ENCODE measurements around the gene C12orf42.

The C12orf42 gene

DNA sequence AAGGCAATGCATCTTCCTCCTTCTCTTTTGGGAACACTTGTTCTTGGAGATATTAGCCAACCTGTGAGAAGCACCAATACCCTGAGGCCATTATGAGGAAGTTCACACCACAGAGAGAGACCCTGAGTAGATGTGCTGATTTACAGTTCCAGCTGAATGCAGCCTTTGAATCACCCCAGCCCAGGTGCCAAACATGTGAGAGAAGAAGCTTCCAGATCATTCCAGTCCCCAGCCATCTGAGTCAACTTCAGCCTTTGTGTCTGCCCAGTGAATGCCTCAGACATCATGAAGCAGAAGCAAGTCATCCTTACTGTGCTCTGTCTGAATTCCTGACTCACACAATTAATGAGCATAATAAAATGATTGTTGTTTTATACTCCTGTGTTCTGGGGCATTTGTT lies 25.1 kb downstream of the C12orf42 start:
- Histone ChIP-seq H3K4me3 (replicated peaks; ENCODE audit: low read depth, low read length) (no peak overlapping the region), H3K36me3 (ENCODE audit: control insufficient read depth, insufficient read depth, low read length) (no peaks in the 10 kb centered on the region), H3K27me3 (replicated peaks; ENCODE audit: control insufficient read depth, insufficient read depth, low read length) (no peaks in the 10 kb centered on the region)
- DNase-seq (ENCODE audit: extremely low read depth, insufficient read length): no peak
- TF ChIP-seq, protein P1, sequence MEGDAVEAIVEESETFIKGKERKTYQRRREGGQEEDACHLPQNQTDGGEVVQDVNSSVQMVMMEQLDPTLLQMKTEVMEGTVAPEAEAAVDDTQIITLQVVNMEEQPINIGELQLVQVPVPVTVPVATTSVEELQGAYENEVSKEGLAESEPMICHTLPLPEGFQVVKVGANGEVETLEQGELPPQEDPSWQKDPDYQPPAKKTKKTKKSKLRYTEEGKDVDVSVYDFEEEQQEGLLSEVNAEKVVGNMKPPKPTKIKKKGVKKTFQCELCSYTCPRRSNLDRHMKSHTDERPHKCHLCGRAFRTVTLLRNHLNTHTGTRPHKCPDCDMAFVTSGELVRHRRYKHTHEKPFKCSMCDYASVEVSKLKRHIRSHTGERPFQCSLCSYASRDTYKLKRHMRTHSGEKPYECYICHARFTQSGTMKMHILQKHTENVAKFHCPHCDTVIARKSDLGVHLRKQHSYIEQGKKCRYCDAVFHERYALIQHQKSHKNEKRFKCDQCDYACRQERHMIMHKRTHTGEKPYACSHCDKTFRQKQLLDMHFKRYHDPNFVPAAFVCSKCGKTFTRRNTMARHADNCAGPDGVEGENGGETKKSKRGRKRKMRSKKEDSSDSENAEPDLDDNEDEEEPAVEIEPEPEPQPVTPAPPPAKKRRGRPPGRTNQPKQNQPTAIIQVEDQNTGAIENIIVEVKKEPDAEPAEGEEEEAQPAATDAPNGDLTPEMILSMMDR (IDR thresholded peaks at IDR 0.05; ENCODE audit: insufficient read depth, low read length, poor library complexity, severe bottlenecking): no peak

DNA sequence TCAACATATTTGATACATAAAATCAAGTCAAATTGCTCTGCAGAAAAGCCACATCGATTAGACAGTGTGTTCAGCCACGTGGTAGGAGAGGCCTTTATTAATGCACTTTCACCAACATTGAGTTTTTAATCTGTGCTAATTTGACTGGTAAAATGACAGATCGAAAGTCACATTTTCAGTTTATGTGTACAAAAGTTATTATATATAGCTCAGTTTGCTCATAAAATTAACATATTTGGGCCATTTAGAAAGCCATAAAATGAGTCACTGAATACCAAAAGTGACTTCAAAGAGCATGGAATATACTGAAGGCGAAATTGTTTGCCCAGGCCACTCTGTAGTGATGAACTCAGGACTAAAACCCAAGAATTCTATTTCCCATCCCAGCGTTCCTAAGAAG lies 26.0 kb downstream of the C12orf42 start:
- DNase-seq (ENCODE audit: extremely low read depth, insufficient read length): peak; percentile 35
- Histone ChIP-seq H3K36me3 (ENCODE audit: control insufficient read depth, insufficient read depth, low read length) (no peaks in the 10 kb centered on the region), H3K27me3 (replicated peaks; ENCODE audit: control insufficient read depth, insufficient read depth, low read length) (no peaks in the 10 kb centered on the region), H3K4me3 (replicated peaks; ENCODE audit: low read depth, low read length) (no peak overlapping the region)
- TF ChIP-seq, protein P1 (IDR thresholded peaks at IDR 0.05; ENCODE audit: insufficient read depth, low read length, poor library complexity, severe bottlenecking): no peak

DNA sequence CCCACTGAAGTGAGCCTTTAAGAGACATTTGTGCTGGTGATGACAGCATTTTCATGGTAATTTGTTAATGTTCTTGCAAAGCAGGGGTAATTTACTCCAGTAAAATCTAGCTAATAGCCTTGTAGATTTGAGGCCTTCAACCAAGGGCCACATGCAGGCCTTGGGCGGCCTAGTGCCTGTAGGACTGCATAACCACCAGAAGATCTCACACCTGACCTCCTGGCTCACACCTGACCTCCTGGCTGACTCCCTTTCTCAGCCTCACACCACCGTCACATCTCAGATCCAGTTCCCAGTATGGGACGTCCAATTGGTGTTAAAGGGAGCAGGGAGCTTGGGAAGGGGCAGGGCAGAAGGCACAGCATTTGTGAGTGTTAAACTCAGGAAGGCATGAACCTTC lies 26.9 kb downstream of the C12orf42 start:
- Histone ChIP-seq H3K27me3 (replicated peaks; ENCODE audit: control insufficient read depth, insufficient read depth, low read length) (no peaks in the 10 kb centered on the region), H3K4me3 (replicated peaks; ENCODE audit: low read depth, low read length) (no peak overlapping the region), H3K36me3 (ENCODE audit: control insufficient read depth, insufficient read depth, low read length) (no peaks in the 10 kb centered on the region)
- TF ChIP-seq, protein P1 (IDR thresholded peaks at IDR 0.05; ENCODE audit: insufficient read depth, low read length, poor library complexity, severe bottlenecking): no peak
- DNase-seq (ENCODE audit: extremely low read depth, insufficient read length): no peak

DNA sequence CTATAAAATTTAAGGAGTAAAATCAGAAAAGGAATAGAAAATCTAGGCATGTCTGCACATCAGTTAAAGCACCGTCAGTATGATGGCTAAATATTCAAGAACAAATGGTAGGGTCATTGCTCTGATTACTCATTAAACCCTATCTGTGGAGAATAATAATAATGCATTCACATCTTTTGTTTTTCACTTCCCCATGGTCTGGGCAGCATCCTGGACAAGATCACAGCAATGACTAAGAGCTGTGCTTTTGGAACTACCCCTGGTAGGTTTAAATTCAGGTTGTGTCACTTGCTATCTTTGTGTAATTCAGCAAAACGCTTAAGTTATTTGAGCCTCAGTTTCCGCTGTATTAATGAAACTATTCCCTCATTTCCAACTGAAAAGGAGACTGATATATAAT lies 33.1 kb downstream of the C12orf42 start:
- Histone ChIP-seq H3K36me3 (ENCODE audit: control insufficient read depth, insufficient read depth, low read length) (no peaks in the 10 kb centered on the region), H3K27me3 (replicated peaks; ENCODE audit: control insufficient read depth, insufficient read depth, low read length) (no peaks in the 10 kb centered on the region), H3K4me3 (replicated peaks; ENCODE audit: low read depth, low read length) (no peak overlapping the region)
- TF ChIP-seq, protein P1 (IDR thresholded peaks at IDR 0.05; ENCODE audit: insufficient read depth, low read length, poor library complexity, severe bottlenecking): no peak
- DNase-seq (ENCODE audit: extremely low read depth, insufficient read length): peak; percentile 66

DNA sequence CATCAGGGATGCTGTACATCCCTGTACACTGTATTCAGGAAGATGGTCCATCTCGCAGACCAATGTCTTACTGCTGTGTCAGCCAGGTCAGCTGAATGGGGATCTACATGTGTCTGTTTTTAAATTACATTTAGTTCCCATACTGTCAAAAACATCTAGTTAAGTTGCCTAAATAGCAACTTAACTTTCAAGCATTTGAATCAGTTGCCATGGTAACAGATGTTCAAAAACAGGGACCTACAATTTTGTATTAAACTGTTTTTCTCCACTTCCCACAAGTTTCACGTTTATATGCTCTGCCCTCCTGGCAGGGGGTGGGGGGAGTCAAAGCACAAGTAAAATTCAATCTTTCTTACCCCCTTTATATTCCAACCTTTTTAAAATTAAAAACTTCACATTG lies 38.3 kb downstream of the C12orf42 start:
- TF ChIP-seq, protein P1 (IDR thresholded peaks at IDR 0.05; ENCODE audit: insufficient read depth, low read length, poor library complexity, severe bottlenecking): no peak
- no peak for DNase-seq (ENCODE audit: extremely low read depth, insufficient read length)
- Histone ChIP-seq H3K4me3 (replicated peaks; ENCODE audit: low read depth, low read length) (no peak overlapping the region), H3K36me3 (ENCODE audit: control insufficient read depth, insufficient read depth, low read length) (no peaks in the 10 kb centered on the region), H3K27me3 (replicated peaks; ENCODE audit: control insufficient read depth, insufficient read depth, low read length) (no peaks in the 10 kb centered on the region)

DNA sequence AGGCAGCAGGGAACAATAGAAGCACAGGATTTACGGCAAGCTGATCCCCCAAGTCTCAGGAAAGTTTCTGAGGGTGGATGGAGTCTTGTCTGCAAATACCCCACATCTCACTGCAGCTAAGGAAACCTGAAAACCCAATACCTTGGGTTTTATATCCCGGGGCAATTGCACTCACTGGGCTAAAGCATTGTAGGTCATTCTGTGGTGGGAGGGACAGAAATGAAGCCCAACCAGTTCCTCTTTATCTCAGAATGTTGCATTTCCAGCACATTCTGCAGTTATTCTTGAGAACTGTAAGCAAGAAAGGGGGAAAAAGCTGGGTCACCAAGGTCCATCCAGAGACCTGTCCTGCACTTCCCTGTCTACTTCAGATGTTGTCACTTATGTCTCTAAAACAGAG lies 39.8 kb downstream of the C12orf42 start:
- no peak overlapping the region for H3K4me3 ChIP-seq (replicated peaks; ENCODE audit: low read depth, low read length)
- no peaks in the 10 kb centered on the region for H3K36me3 ChIP-seq (ENCODE audit: control insufficient read depth, insufficient read depth, low read length)
- H3K27me3 ChIP-seq (replicated peaks; ENCODE audit: control insufficient read depth, insufficient read depth, low read length): no peaks in the 10 kb centered on the region
- DNase-seq (ENCODE audit: extremely low read depth, insufficient read length): no peak
- TF ChIP-seq, protein P1 (IDR thresholded peaks at IDR 0.05; ENCODE audit: insufficient read depth, low read length, poor library complexity, severe bottlenecking): no peak

All from GM06990 (cell line).